ENCODE measurements around the gene TNNI3K. TPM values are rescaled to one million over a fixed set of nuclear protein-coding genes. Genes with fewer than 3 reads are reported as not detected.

TNNI3K gene
- total RNA-seq, 1 experiment from 2014 or later, result 0.49 TPM

DNA sequence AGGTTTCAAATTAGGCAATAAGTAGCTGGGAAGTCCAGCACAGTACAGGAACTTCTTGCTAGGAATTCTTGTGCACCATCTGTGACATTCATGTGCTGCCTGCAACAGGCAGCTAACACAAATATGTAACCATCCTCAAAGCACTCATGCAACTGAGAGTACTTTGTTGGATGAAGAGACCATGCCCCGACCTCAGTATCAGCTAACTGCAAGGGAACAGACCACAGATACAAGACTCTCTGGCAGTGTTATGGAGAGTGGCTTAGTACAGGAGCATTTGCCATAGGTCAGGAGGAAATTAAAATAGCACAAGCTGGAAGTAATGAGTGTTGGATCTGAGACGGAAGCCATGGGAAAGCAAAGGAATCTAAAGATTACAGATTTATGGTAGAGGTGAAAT lies 153.7 kb downstream of the TNNI3K start (continued):
- TF ChIP-seq ELF1 (IDR thresholded peaks at IDR 0.05; ENCODE audit: borderline replicate concordance, low read depth) (no peak), SIN3A (IDR thresholded peaks at IDR 0.05; ENCODE audit: low read depth) (no peak), ZFX (IDR thresholded peaks at IDR 0.05) (no peak), RAD21 (IDR thresholded peaks at IDR 0.05; ENCODE audit: low read depth) (no peak), ZNF274 (IDR thresholded peaks at IDR 0.05; ENCODE audit: low read depth, low read length) (no peak)
- TF ChIP-seq, protein P1, sequence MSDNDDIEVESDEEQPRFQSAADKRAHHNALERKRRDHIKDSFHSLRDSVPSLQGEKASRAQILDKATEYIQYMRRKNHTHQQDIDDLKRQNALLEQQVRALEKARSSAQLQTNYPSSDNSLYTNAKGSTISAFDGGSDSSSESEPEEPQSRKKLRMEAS (IDR thresholded peaks at IDR 0.05), result no peak
- TF ChIP-seq, protein P2, sequence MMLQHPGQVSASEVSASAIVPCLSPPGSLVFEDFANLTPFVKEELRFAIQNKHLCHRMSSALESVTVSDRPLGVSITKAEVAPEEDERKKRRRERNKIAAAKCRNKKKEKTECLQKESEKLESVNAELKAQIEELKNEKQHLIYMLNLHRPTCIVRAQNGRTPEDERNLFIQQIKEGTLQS (IDR thresholded peaks at IDR 0.05), result no peak

DNA sequence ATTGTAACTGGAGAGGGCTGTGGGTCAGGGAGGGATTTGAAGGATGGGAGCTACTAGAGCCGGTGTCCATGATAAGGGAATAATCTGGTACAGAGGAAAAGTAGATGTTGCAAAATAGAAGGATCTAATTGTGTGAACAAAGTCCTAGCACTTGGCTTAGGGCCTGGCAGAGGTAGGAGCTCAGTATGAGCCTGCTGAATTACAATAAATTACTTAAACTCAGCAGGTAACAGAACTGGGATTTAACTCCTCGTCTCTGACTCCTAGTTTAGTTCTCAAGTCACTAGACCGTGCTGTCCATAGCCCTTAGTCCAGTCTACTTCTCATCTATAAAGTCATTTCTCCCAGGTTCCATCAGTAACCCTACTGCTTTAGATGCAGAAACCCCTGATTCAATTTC lies 157.0 kb downstream of the TNNI3K start:
- H3K27ac ChIP-seq (ENCODE audit: low read depth, low read length), result no peak overlapping the region
- no peak for DNase-seq (ENCODE audit: low read depth, low spot score)
- H3K4me1 ChIP-seq (ENCODE audit: control insufficient read depth in 1 of 2, insufficient read depth in 2 of 2, low read length in 2 of 2), result no peaks in the 10 kb centered on the region
- H4K20me1 ChIP-seq (ENCODE audit: insufficient read depth), result no peaks in the 10 kb centered on the region
- TF ChIP-seq TCF7L2 (IDR thresholded peaks at IDR 0.05; ENCODE audit: borderline replicate concordance, extremely low read depth, insufficient read depth, insufficient read length), result no peak
- TF ChIP-seq EZH2 (IDR thresholded peaks at IDR 0.05), result no peak
- TF ChIP-seq, protein P2 (IDR thresholded peaks at IDR 0.05), result no peak
- TF ChIP-seq ELF1 (IDR thresholded peaks at IDR 0.05; ENCODE audit: borderline replicate concordance, low read depth), result no peak
- TF ChIP-seq, protein P1 (IDR thresholded peaks at IDR 0.05), result no peak
- no peak for TF ChIP-seq CEBPB (IDR thresholded peaks at IDR 0.05; ENCODE audit: low read depth)
- no peak for TF ChIP-seq ZNF274 (IDR thresholded peaks at IDR 0.05; ENCODE audit: low read depth, low read length)
- no peak for TF ChIP-seq SIN3A (IDR thresholded peaks at IDR 0.05; ENCODE audit: low read depth)
- no peak for TF ChIP-seq SRF (IDR thresholded peaks at IDR 0.05; ENCODE audit: low read depth)
- no peak for TF ChIP-seq RAD21 (IDR thresholded peaks at IDR 0.05; ENCODE audit: low read depth)
- H3K79me2 ChIP-seq (ENCODE audit: insufficient read depth, low read length), result no peaks in the 10 kb centered on the region
- H3K4me2 ChIP-seq (ENCODE audit: low read length), result no peak overlapping the region
- intact Hi-C loops (cut with micrococcal nuclease), result no loop called here
- H3K4me3 ChIP-seq (replicated peaks in 1 of 2; ENCODE audit: low read depth in 1 of 2, low read length in 2 of 2), result no peak overlapping the region
- RAD21 ChIA-PET (ENCODE audit: low non-redundant PET in 1 of 2, low total read pairs in 2 of 2, uncharacterized antibody in 2 of 2, unreplicated experiment in 2 of 2), result no interaction called here
- CTCF ChIA-PET, result no interaction called here
- no peaks in the 10 kb centered on the region for H3K9me3 ChIP-seq (ENCODE audit: control insufficient read depth in 1 of 2, insufficient read depth in 1 of 2, low read depth in 1 of 2, low read length in 2 of 2)
- BruUV-seq (replicated peaks), result no TSS peak
- H3K9me2 ChIP-seq (ENCODE audit: insufficient read depth), result no peaks in the 10 kb centered on the region
- H3K36me3 ChIP-seq (ENCODE audit: control insufficient read depth in 1 of 2, insufficient read depth in 2 of 2, low read length in 2 of 2), result no peaks in the 10 kb centered on the region
- no peak overlapping the region for H2AFZ ChIP-seq (ENCODE audit: low read depth, low read length, poor library complexity, severe bottlenecking)
- no peak for ATAC-seq
- H3K9ac ChIP-seq (ENCODE audit: low read length), result no peak overlapping the region
- POLR2A ChIA-PET, result no interaction called here
- H3K27me3 ChIP-seq (ENCODE audit: insufficient read depth, low read length), result peaks cover 17% of the 10 kb centered on the region
